ENCODE data around the gene MAD1L1.

MAD1L1 gene

DNA sequence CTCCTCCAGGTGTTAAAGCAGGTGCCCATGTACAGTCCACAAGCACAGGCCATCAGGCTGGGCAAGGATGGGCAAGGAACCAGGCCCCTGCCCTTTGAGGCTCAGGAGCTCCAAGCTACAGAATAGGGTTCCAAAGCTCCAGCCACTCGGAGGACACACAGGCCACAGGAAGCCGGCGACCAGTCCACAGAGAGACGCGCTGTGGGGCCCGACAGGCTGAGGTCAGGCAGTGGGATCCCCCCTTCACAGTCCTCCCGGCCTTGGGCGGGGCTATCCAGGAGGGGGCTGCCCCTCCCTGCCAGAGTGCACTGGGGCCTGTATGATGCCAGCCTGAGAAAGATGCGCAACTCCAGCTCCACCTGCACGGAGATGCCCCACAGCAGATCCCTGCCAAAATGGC, 34.0 kb downstream of the MAD1L1 start:
- DNase-seq = no peak

DNA sequence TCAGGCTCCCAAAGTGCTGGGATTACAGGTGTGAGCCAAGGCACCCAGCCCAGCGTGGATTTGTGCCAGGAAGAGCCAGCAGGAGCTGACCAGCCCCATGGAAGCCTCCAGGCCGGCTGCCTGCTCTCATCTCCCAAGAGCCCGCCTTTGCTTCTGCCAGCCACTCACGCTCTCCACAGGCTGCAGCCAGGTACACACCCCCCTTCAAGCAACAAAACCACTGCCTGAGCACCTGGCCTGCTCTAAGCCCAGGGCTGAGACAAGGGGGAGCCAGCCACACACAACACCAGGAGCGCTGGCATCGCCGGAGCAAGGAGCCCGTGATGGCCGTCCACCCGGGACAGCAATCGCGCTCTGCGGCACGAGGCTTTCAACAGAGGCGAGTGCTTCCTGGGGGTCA, 34.5 kb downstream of the MAD1L1 start:
- peak; percentile 96 for DNase-seq

DNA sequence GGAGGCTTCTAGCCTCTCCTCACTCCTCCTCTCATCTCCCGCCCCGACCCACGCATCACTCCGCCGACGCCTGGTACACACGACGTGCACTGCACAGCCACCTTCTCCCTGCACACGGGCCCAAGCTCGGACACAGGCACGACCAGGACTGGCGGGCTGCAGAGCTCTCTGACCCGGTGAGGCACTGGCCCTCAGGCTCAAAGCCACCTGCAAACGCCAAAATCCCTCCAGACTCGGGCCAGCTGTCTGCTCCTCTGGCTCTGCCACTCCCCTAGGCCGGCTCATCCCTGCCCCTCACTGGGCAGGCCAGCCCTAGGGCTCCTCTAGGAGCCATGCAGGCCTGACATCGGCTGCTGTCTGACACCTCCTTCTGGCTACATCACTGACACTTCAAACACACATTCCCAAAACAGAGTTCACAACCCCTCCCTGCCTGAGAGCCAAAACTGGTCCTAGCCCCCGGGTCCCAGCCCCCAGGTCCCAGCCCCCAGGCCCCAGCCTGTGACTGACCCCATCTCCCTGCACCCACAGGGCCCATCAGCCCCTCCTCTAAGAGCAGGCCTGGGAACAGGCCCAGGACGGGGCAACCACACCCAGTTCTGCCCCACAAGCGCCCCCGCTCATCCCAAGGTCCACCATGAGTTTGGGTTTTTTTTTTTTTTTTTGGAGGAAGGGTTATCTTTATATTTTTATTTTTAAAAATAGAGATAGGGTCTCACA, 35.1 kb downstream of the MAD1L1 start:
- no peak for DNase-seq

DNA sequence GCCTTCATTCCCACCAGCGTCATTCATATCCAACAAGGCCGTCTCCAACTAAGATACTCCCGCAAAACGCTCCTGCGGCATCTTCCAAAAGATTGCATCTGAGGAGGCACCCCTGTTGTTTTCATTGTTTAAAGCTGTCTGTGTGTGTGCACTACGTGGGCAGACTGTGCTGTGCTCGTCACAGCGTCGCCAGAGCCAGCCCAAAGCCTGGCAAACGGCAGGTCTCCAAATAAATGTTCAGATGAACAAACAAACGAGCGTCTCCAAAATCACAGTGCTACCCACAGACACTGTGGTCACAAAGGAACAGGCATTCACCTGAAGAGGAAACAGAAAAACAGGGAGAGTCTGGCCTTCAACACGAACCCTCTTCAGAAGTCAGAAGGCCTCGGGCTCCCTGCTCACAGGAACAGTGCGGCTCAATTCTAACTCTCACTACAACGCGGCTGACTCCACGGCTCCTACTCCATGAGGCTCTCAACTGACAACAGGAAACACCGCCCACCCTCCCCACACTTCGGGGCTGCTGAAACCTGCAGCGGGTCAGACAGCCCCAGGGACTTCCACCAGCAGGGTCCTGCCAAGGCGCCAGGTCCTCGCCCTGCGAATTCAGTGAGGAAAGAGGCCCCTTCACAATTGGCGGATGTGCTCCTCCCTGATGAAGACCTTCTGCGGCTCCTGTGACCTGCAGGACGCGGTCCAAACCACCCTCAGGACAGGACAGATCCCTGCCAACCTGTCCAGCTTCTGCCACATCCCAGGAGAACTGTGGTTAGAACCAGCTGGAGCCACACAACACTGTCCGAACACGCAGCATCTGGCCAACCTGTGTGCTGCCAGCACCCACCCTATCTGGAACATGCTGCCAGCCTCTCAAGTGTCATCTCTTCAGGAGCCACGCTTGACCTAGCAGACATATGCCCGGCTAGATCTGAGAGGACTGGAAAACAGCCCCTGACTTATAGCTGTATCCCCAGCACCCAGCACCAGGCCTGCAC, 36.1 kb downstream of the MAD1L1 start:
- peak; percentile 84 for DNase-seq

DNA sequence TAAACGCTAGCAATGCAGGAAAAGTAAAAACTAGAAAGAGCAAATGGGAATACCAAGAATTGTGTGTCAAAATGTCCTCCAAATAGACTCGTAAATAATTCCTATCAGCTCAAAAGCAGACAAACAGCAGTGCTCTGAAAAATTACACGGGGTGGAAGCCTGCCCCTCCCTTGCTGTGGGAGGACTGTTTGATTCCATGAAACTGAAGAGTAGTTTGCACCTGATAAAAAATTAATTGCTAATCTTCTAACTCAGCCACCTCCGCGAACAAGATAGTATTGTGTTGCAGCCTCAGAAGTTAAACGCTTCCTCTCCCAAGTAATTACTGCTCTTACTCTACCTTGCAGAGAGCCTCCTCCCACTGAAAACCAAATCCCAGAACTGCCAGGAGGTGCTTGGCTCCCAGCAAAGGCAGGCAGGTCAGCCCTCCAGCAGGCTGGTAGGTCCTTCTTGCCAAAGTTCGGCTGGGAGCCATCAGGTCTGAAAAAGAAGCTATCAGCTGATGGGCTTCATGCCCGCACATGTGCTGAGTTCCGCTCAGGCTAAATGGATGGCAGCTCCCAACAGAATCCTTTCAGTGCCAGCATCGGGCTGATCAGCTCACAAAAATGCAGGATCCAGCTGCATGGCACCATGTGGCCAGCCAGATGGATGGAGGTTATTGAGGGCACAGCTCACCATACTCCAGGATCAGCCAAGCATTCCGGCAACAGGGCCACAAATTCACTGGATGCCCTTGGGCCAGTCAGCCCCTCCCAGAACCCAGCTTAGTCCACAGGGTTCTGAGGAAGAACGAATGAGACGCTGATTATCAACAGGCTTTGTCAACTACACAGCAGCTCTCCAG, 37.1 kb downstream of the MAD1L1 start:
- peak; percentile 84 for DNase-seq

DNA sequence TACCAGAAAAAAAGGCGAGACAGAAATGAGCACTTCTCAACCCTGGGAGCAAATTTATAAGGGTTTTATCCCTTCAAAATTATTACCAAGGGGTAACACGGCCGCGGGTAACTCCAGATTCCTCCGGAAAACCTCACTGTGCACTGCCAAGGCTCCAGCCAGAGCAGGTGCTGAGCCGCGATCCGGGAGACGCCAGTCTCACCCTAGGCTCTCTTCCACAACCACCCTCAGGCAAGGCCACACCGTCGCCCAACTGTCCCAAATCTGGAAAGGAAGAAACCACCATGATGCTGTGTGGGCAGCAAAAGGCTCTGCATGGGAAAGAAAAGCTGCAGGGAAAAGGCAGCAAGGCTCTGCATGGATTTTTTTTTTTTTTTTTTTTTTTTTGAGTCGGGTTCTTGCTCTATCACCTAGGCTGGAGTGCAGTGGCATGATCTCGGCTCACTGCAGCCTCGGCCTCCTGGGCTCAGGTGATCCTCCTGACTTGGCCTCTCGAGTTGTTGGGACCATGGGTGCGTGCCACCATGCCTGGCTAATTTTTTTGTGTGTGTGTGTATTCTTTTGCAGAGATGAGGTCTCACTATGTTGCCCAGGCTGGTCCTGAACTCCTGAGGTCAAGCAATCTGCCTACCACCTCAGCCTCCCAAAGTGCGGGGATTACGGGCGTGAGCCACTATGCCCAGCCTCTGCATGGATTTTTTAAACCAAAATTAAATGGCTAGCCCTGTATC, 39.0 kb downstream of the MAD1L1 start:
- DNase-seq = peak; percentile 55

DNA sequence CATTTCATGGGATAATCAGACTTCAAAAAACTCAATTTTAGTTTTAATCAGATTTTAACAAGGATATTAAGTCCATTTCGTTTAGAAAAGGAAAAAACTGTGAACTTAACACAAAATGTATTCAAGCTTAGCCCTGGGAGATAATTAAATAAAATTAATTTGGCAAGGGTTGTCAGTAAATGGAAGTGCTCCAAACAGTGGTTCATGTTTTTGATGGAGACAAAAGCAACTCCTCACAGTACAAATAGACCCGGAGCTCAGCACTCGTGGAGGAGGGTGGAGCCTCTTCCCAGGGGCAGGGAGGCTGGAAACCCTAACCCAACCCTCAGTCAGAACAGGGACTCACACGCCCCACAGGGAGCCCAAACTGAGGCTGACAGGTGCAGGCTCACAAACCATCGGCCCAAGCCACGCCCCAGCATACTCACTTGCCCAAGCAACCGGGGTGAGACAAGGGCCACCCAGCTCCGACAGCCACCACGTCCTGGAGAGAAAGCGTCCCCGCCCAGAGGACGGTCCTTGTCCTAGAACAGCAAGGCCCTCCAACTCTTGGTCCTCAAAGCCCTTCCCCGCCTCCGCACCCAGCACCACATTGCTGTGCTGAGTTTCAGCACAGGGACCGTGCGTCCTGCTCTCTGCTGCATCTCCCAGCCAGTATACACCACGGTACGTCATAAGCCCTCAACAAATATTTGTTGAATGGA, 39.8 kb downstream of the MAD1L1 start:
- DNase-seq = peak; percentile 94

DNA sequence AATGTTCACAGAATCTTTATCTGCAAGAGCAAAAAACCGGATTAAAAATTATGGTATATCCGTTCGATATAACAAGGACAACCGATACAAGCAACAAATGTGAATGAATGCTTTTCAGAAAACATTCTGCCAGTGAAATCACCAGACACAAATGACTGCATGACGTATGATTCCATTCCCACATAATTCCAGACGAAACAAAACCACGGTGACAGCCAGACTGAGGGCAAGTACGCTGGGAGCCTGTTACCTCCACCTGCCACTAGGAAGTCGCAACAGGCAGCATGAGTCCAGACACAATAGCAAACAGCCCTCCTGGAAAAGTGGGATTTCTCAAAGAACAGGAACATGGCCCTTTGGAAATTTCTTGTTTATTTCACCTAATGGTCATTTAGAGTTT, 41.7 kb downstream of the MAD1L1 start:
- DNase-seq = no peak

DNA sequence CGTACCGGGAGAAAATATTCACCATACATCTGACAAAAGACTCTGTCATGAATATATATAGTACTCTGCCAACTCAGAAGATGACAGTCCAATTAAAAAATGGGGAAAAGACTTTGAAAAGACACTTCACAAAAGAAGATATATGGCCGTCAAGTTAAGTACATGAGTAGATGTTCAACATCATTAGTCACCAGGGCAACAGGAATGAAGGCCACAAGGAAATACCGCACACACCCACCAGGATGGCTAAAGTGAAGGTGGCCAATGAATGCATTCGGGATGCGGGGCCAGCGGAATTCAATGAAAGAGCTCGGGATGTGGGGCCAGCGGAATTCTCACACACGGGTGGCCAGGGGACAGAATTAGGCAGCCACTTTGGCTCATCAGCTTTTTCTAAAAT, 42.2 kb downstream of the MAD1L1 start:
- DNase-seq = no peak

DNA sequence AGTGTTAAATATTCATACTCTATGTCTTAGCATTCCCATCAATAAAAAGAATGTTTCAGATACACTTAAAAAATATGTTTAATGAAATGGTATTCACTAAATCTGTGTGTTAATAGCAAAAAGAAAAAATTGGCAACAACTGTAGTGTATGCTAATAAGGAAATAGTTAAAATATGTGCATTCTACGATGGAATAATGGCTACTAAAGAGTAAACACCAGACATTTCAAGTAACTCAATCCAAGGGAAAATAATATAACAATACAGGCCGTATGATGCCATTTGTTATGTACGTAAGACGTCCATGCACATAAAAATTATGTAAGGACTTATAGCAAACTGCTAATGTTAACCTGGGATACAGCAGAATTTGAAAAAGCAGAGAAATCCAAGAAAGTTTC, 46.6 kb downstream of the MAD1L1 start:
- DNase-seq = no peak

DNA sequence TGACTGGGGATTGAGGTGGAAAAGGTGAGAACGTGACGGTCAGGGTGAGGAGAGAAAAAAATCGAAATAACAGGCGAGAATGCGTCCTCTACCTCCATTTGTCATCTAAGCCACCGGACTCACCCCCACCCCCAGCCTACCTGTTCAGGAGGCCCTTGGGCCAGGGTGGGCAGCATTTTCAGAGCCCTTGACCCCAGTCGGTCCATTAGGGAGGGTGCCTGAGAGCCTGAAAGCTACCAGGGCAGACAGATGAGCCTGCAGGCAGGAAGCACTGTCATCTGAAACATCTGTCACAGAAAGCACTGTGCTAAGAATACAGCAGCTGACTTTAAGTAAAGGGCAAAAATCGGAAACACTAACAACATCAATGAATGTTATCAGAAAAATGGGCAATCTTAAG, 47.0 kb downstream of the MAD1L1 start:
- DNase-seq = no peak

DNA sequence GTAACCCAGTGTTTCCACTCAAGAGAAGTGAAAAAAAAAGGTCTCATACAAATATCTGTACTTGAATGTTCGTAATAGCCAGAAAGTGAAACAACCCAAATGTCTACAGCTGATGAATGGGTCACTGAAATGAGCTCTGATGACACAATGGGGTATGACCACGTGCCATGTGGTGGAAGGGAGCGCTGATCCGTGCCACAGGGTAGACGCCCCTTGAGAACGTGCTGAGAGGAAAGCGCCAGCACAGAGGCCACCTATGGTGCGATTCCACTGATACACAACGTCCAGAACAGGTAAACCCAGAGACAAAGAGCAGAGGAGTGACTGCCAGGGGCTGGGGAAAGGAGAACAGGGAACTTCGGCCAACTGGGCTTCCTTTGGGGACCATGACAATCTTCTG, 50.3 kb downstream of the MAD1L1 start:
- no peak for DNase-seq

DNA sequence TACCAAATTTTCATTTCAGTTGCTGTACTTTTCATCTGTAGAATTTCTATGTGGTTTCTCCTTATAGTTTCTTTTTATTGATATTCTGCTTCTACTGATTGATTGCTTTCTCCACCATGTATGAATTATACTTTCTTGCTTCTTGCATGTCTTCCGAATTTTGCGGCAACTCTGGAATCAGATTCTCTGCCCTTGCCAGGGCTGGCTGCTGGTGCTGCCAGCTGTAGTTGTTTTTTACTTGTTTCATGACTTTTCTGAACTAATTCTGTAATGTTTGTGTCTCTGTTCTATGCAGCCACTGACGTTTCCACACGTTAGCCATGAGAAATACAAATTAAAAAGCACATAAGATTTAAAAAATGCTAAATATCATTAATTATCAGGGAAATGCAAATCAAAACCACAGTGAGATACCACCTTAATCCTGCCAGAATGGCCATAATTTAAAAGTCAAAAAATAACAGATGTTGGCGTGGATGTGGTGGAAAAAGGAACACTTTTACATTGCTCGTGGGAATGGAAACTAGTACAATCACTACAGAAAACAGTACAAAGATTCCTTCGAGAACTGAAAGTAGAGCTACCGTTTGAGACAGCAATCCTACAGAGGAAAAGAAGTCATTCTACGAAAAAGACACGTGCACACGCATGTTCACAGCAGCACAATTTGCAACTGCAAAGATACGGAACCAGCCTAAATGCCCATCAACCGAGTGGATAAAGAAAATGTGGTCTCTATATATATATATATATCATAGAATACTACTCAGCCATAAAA, 51.5 kb downstream of the MAD1L1 start:
- no peak for DNase-seq

DNA sequence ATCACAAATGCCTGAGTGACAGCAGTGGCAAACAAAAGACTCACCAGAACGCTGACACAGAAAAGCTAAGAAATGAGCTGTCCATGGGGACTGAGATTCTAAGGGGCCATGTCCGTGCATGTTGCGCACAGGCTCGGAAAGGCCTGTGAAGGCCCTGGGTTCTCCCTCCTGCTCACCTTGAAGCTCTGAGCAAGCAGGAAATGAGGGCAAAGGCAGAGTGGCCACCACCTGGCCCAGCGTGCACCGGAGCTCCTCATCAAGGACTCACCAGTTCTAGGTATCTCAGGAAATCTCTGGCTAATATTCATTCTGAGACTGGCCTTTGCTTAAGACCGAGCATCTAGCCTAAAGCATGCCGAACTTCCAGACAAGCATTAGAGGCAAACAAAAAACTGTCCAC, 52.7 kb downstream of the MAD1L1 start:
- no peak for DNase-seq

DNA sequence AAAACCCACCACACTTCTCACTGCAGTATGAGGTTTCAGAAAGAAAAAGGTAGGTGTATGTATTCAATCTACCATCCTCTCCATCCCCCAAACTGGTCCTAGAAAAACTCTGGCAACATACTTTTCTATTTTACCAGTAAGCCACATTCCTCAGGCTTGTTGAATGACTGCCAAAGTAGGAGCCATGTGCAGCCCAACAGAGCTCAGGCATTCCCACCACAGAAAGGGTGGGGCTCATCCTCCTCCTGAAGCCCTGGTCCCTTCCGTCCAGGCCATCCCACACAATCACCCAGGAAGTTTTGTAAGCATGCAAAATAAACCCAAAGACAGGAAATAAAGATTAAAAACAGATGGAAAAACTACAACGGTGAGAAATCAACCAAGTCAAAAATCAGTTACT, 57.2 kb downstream of the MAD1L1 start:
- DNase-seq = no peak

DNA sequence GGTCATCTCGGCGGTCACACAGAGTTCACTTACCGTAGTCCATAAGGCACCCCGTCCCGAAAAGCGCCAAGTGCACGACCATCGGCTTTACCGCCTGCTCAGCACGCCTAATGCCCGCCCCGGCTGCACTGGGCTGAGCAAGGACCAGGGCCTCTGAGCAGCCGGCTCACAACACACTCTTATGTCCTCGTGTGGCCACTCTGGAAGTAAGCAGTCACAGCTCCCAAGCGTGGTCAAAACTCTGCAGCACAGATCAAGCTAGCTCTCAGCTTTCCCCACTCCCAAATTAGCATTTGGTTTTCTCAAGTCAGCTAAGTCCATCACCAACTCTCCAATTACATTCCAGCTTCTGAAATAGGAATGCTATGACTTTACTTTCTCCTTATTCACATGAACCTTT, 57.7 kb downstream of the MAD1L1 start:
- no peak for DNase-seq

DNA sequence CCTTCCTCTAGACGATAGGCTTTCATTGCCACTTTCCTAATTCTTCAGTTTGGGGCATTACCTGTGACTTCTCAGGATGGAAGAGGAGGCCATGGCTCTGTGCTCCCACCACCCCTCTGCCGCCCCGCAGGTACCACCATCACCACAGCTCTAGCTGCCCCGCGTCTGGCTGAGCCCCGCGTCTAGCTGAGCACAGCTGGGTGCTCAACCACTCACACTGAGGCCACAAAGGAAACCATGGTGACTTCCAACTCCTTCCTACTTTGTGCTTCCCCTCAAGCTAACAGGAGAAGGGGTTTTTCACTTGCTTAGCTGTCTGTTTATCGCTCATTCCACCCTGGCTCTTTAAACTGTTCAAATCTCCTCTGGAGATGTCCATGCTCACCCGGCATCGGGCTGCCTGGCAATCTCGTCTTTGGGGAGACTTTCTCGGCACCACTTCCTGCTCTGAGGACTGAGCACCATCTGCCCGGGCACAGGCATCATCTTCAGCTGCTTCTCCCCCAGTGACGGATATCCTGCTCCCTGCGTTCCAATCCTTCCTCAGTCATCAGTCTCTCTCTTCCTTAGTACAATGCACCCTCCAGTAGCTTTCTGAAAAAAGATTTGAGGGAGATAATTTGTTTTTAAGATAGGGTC, 59.4 kb downstream of the MAD1L1 start:
- DNase-seq = no peak

DNA sequence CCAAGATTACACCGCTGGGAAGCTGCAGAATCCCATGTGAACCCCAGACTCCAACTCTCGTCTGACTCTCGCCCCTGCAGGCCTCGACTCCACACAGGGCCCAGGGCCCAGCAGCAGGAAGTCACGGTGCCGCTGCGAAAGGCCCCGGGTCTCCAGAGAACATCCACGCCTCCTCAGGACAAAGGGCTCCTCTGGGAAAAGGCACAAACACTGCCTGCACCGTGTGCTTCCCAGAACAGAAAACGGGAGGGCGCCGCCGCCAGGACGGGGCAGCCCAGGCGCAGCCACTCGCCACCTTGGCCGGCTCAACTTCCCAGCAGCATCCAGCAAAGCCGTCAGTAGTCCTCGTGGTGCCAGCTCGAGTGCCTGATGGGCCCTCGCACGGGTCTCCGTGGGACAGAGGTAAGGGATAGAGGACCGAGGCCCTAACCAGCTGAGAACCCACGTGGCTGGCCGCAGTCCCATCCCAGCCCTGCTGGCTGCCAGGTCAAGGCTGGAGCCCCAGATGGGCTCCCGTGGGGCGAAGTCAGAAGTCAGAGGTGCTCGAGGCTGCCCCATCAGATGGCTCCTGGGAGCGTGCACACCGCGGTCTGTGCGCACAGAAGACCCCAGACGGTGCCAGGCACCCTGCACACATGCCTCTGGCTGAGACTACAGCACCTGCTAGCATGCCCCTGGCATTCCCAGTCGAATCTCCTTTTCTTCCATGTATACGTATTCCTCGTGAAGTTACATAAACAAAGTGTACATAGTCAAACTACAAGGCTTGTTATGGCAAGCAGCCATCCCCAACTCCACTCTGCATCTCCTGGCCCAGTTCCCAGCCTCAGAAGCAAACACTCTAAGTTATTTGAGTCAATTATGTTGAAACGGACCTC, 60.2 kb downstream of the MAD1L1 start:
- DNase-seq = peak; percentile 81

DNA sequence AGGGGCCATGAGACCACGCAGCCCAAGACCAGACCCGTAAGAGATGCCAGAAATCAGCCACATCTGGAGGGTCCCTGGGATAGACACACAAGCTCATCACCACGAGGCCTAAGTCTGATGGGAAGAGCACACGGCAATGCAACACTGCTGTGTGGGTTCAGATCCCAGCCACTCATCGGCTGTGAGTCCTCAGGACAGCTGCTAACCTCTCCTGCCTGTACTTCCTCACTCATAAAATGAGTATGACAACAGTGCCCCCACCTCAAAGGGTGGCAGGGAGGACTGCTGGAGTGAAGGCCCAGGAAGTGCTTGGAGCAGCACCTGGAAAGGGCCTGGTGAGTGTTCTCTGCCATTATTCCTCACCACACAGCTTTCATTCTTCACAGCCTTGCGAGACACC, 60.9 kb downstream of the MAD1L1 start:
- peak; percentile 60 for DNase-seq
